Stimulated activated naive CD8-positive, alpha-beta T cell treated with anti-CD3 and anti-CD28 coated beads, Interleukin-15, amount 100 ng/mL, for 72 hours (primary cell): ENCODE data around the gene RPTOR.

ENCODE experiments used
- ATAC-seq: fragments of 150-1000 bp; cut with Tn5 transposase; 2 replicates; pipeline ENCODE4 v1.10.0; 2021; ENCODE audit warnings: mild to moderate bottlenecking, moderate library complexity
- DNase-seq, 2 donors: peaks; one replicate each; pipeline ENCODE4 v3.0.0; 2021 to 2022
- H3K27ac Mint-ChIP-seq, 2 donors: one replicate each; pipeline ENCODE4 v1.8.0; 2022; ENCODE audit warnings: mild to moderate bottlenecking in 2 of 2, mixed read lengths in 2 of 2, moderate library complexity in 2 of 2
- H3K27me3 Mint-ChIP-seq: one replicate; pipeline ENCODE4 v1.8.0; 2022; ENCODE audit warnings: mixed read lengths
- H3K4me1 Mint-ChIP-seq: one replicate; pipeline ENCODE4 v1.8.0; 2022; ENCODE audit warnings: mild to moderate bottlenecking, mixed read lengths
- H3K4me3 Mint-ChIP-seq, 2 donors: one replicate each; pipeline ENCODE4 v1.8.0; 2022; ENCODE audit warnings: mild to moderate bottlenecking in 2 of 2, mixed read lengths in 2 of 2, moderate library complexity in 1 of 2
- H3K9me3 Mint-ChIP-seq, 2 donors: one replicate each; pipeline ENCODE4 v1.8.0; 2022; ENCODE audit warnings: mixed read lengths in 2 of 2

The RPTOR gene

GRCh38 chr17:80588702-80589383 lies 44.2 kb downstream of the RPTOR start:
- H3K4me1 Mint-ChIP-seq, result peaks cover 75% of the 10 kb centered on the region

GRCh38 chr17:80591788-80592187 lies 47.1 kb downstream of the RPTOR start:
- Mint-ChIP-seq H3K27ac (peak overlapping the region; percentile 19 to 79), H3K27me3 (no peaks in the 10 kb centered on the region), H3K9me3 (no peaks in the 10 kb centered on the region), H3K4me3 (peak overlapping the region in 1 of 2 donors; percentile 58), H3K4me1 (peaks cover 82% of the 10 kb centered on the region)
- ATAC-seq (no peak), DNase-seq (no peak)

More at GRCh38 chr17:80588702-80589383, 44.2 kb downstream of the RPTOR start:
- Mint-ChIP-seq H3K4me3 (no peak overlapping the region), H3K9me3 (no peaks in the 10 kb centered on the region), H3K27ac (no peak overlapping the region), H3K27me3 (no peaks in the 10 kb centered on the region)
- no peak for DNase-seq
- no peak for ATAC-seq

GRCh38 chr17:80592243-80592642 lies 47.6 kb downstream of the RPTOR start:
- peak overlapping the region; percentile 19 to 79 for H3K27ac Mint-ChIP-seq
- no peak for DNase-seq
- no peaks in the 10 kb centered on the region for H3K9me3 Mint-ChIP-seq
- peaks cover 82% of the 10 kb centered on the region for H3K4me1 Mint-ChIP-seq
- no peaks in the 10 kb centered on the region for H3K27me3 Mint-ChIP-seq
- ATAC-seq, result no peak
- H3K4me3 Mint-ChIP-seq, result peak overlapping the region in 1 of 2 donors; percentile 4

DNA sequence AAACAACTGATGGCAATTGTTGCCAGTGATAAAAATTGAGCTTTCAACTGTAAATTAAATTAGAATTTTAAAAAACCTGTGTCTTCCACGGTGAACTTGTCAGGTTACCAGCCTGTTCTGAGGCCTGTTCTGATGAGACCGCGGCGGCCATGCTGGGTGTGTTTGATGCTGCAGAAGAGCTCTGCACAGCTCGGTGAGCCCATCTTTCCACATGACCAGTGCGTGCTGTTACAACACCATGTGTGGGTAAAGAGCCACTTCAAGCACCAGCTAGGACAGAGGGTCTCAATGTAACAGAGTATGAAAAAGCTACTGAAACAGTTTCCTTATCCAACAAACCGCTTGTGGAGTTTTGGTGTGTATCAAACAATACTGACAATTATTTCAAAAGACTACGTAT lies 48.5 kb downstream of the RPTOR start:
- Mint-ChIP-seq H3K9me3 (no peaks in the 10 kb centered on the region), H3K27me3 (no peaks in the 10 kb centered on the region), H3K4me1 (peaks cover 86% of the 10 kb centered on the region), H3K27ac (no peak overlapping the region), H3K4me3 (no peak overlapping the region)
- ATAC-seq (no peak), DNase-seq (no peak)

DNA sequence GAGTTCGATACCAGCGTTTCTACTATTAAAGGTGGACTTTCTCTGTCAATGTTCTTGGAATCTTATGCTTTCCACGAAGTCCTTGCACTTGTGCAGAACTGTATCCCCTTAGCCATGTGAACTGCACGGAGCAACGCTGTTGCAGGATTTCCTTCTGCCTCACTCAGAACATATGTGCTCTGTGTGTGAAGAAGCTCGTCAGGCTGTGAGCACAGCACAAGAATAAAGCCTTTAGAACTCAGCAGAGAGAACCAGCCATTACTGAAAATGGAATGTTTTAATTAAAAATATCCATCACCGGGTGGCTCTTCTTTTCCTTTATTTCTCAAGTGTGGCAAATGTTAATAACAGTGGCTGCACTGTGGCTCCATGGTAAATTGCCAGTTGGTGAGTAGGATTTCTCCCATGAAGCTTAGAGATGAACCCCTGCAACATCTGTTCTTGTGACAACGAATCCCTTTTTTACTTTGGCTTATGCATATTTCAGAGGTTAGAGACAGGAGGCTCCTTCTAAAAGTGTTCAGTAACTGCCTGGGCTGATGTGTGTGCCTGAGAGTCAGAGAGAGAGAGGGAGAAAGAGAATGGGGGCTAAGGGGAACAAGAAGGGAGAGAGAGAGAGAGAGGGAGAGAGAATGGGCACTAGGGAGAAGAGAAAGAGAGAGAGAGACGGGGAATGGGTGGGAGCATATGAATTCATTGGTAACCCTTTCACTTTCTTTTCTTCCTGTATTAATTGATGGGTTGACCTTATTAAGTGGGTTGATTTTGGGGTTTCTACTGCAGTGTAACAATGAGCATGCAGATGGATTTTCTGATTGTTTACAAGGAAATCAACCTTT lies 50.0 kb downstream of the RPTOR start:
- Mint-ChIP-seq H3K27me3 (no peaks in the 10 kb centered on the region), H3K4me3 (peak overlapping the region; percentile 45 to 52), H3K27ac (peak overlapping the region; percentile 22 to 81), H3K9me3 (no peaks in the 10 kb centered on the region), H3K4me1 (peaks cover 85% of the 10 kb centered on the region)
- ATAC-seq, result no peak
- DNase-seq, result no peak

DNA sequence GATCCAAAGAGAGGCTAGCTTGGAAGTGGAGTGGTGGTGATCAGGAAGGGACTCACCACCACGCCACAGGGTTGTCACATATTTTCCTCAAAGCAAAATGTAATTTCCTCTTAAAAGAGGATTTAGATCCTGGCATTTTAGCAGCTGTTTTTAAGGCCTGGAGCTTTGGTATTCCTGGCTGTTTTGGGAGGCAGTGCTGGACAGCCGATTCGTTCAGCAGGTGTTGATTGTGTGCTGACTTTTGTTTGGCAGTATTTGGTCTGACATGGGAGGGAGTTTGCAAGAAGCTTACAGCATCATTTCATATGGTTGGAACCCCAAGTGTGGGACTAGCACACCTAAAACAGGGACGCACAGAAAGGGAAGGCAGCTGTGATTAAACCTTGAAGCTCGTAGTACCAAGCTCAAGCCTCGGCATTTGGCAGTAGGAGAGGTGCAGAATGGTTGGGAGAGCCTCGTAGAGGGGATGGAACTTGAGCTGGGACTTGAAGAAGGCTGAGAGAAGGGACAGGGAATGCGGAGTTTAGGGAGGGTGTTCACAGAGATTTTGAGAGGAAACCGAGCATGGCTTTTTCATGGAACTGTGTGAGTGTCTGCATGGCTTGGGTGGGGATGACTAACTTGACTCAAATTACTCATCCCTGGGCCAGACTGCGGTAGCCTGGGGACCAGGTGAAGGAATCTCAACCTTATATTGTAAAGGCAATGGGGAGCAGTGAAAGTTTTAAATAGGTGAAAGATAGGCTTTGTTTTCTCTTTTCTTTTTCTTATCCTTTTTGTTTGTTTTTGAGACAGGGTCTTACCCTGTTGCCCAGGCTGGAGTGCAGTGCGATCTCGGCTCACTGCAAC lies 52.3 kb downstream of the RPTOR start:
- Mint-ChIP-seq H3K9me3 (no peaks in the 10 kb centered on the region), H3K27ac (no peak overlapping the region), H3K4me3 (peak overlapping the region; percentile 4 to 30), H3K27me3 (no peaks in the 10 kb centered on the region), H3K4me1 (peaks cover 79% of the 10 kb centered on the region)
- DNase-seq, result peak in 1 of 2 donors; percentile 23
- peak; percentile 93 for ATAC-seq

DNA sequence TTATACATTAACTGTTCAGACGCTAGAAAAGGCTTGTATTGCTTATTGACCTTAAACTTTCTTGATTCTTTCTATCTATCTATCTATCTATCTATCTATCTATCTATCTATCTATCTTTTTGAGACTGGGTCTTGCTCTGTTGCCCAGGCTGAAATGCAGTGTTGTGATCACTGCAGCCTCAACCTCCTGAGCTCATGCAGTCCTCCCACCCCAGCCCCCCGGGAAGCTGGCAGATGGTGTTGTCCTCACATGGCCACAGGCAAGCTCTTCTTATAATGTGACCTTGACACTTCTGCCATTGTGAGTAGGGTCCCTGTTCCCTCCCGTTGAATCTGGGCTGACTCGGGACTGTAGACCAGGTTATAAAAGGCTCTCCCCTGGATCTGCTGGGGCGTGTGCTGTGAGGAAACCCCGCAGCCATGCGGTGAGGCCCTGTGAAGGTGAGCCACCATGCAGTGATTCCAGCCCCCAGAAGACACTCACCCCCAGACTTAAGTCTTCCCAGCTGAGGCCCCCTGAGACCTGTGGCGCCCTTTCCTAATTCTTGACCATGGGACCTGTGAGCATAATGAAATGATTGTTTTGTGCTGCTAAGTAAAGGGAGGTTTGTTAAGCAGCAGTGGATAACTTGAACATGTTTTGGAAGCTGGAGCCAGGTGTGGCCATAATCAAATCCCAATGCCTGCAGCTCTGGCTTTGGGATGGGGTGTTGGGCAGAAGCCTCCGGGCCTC lies 54.3 kb downstream of the RPTOR start:
- DNase-seq, result no peak
- H3K4me3 Mint-ChIP-seq, result peak overlapping the region in 1 of 2 donors; percentile 41
- no peaks in the 10 kb centered on the region for H3K9me3 Mint-ChIP-seq
- peak overlapping the region; percentile 58 to 75 for H3K27ac Mint-ChIP-seq
- no peaks in the 10 kb centered on the region for H3K27me3 Mint-ChIP-seq
- peaks cover 88% of the 10 kb centered on the region for H3K4me1 Mint-ChIP-seq
- ATAC-seq, result no peak

DNA sequence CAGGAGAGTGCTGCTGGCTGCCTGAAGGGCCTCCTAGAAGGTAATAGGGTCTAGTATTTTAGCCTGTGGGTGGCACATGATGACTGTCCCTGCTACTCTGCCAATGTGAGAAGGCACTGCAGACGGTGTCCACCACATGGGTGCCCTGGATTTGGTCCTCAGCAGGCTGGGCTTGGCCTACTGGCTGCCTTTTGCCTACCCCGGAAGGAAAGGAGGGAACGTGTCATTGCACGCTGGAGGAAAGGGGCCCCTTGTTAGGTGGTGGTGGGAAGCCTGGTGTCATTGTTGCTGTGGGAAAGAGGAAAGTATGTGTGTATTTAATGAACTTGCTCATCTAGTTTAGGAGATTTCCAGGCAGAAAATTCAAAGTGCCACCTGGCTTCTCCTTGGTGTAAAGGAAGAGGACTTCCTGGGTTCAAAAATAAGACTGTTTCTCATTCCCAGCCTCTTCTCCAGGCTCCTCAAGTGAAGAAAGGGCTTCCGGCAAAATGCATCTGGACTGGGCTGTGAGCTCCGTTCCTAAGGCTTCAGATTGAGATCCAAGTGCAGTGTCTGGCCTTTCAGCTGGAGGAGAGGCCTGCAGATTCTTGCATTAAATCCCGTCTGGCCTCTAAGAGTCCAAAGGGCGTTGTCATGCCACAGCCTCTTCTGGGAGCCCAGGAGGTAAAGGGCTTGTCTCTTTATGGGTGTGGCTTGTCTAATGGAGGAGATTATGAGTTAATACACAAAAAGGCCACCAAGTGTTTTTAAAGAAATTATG lies 55.1 kb downstream of the RPTOR start:
- H3K27ac Mint-ChIP-seq, result peak overlapping the region; percentile 58 to 77
- DNase-seq (no peak), ATAC-seq (no peak)

DNA sequence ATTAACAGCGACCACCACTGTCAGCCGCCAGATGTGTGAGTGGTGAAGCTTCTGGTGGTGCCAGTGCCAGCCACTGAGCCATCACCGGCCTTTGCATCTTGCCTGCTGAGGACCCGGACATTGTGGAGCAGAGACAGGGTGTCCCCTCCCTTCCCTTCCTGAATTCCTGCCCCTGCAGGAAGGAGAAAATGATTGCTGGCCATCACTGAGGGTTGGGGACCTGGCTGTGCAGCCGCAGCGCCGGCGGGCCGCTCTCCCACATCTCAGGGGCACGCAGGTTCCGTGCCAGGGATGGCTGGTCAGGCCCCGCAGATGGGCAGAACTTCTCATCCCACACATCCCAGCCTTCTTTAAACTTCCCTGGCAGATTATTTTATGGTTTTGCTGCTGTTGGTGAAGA lies 56.5 kb downstream of the RPTOR start:
- DNase-seq, result no peak
- H3K27me3 Mint-ChIP-seq, result no peaks in the 10 kb centered on the region
- peaks cover 87% of the 10 kb centered on the region for H3K4me1 Mint-ChIP-seq
- no peak for ATAC-seq
- H3K9me3 Mint-ChIP-seq, result no peaks in the 10 kb centered on the region
- H3K27ac Mint-ChIP-seq, result peak overlapping the region in 1 of 2 donors; percentile 56
- no peak overlapping the region for H3K4me3 Mint-ChIP-seq

More for the DNA sequence above, 55.1 kb downstream of the RPTOR start:
- H3K9me3 Mint-ChIP-seq, result no peaks in the 10 kb centered on the region
- H3K4me3 Mint-ChIP-seq, result peak overlapping the region in 1 of 2 donors; percentile 41
- H3K27me3 Mint-ChIP-seq, result no peaks in the 10 kb centered on the region
- H3K4me1 Mint-ChIP-seq, result peaks cover 87% of the 10 kb centered on the region

GRCh38 chr17:80603396-80603795 lies 58.8 kb downstream of the RPTOR start:
- DNase-seq (no peak), ATAC-seq (no peak)
- H3K4me1 Mint-ChIP-seq, result peaks cover 78% of the 10 kb centered on the region
- peak overlapping the region in 1 of 2 donors; percentile 90 for H3K27ac Mint-ChIP-seq
- H3K4me3 Mint-ChIP-seq, result peak overlapping the region in 1 of 2 donors; percentile 26
- H3K27me3 Mint-ChIP-seq, result no peaks in the 10 kb centered on the region
- H3K9me3 Mint-ChIP-seq, result no peaks in the 10 kb centered on the region

- Mint-ChIP-seq H3K27me3 (no peaks in the 10 kb centered on the region), H3K4me1 (peaks cover 79% of the 10 kb centered on the region), H3K27ac (peak overlapping the region in 1 of 2 donors; percentile 52), H3K4me3 (peak overlapping the region in 1 of 2 donors; percentile 44), H3K9me3 (no peaks in the 10 kb centered on the region)
- no peak for DNase-seq
- ATAC-seq, result no peak
These were observed 59.5 kb downstream of the RPTOR start for GRCh38 chr17:80604009-80604669.

DNA sequence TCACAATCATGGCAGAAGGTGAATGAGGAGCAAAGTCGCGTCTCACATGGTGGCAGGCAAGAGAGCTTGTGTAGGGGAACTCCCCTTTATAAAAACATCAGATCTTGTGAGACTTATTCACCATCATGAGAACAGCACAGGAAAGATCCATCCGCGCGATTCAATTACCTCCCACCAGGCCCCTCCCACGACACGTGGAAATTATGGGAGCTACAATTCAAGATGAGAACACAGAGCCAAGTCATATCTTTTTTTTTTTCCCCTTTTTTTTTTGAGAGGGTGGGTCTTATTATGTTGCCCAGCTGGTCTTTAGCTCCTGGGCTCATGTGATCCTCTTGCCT lies 60.0 kb downstream of the RPTOR start:
- H3K27me3 Mint-ChIP-seq, result no peaks in the 10 kb centered on the region
- ATAC-seq, result no peak
- DNase-seq, result no peak
- H3K4me3 Mint-ChIP-seq, result peak overlapping the region in 1 of 2 donors; percentile 44
- peak overlapping the region; percentile 12 to 52 for H3K27ac Mint-ChIP-seq
- peaks cover 79% of the 10 kb centered on the region for H3K4me1 Mint-ChIP-seq
- no peaks in the 10 kb centered on the region for H3K9me3 Mint-ChIP-seq

- no peaks in the 10 kb centered on the region for H3K9me3 Mint-ChIP-seq
- H3K4me3 Mint-ChIP-seq, result peak overlapping the region in 1 of 2 donors; percentile 20
- H3K27me3 Mint-ChIP-seq, result no peaks in the 10 kb centered on the region
- H3K27ac Mint-ChIP-seq, result peak overlapping the region; percentile 64 to 87
- peak; percentile 100 for ATAC-seq
- H3K4me1 Mint-ChIP-seq, result peaks cover 79% of the 10 kb centered on the region
- peak; percentile 49 to 79 for DNase-seq
These were observed 60.9 kb downstream of the RPTOR start for GRCh38 chr17:80605326-80606066.
